K562 (cell line): Measurements from ENCODE around the gene NIPBL. TPM values are rescaled to one million over a fixed set of nuclear protein-coding genes. Genes with fewer than 3 reads are reported as not detected.

ENCODE experiments used
- ATAC-seq: fragments of 200-7000 bp; cut with Tn5 transposase; 3 replicates; pipeline ENCODE4 v1.9.1; 2020; ENCODE audit warnings: moderate library complexity
- BruUV-seq: library from RNA; stranded (reverse); fragments of 400-500 nt; replicated peaks from 2 replicates; lab custom pipeline; 2021; lab: Mats Ljungman, UMichigan
- CTCF ChIA-PET: fragments of 300-600 bp; formaldehyde crosslinking; extraction: SDS; loops from one replicate; lab custom pipeline; 2021; ENCODE audit warnings: low intra/inter-chr PET ratio; lab: Yijun Ruan, JAX
- POLR2A ChIA-PET: fragments of 300-600, 350-650 bp; sonication (Branson Sonifier 250); formaldehyde crosslinking; extraction: SDS; loops from one replicate; lab custom pipeline; 2021; ENCODE audit warnings: antibody characterized with exemption, inconsistent platforms; lab: Yijun Ruan, JAX
- DNase-seq, 4 experiments: peaks; one replicate each; pipeline versions ENCODE4 v3.0.0 to v3.0.0-alpha.2; 2011 to 2018; ENCODE audit warnings: low spot score in 3 of 4, mixed read lengths in 3 of 4; ENCODE audit errors: extremely low read depth in 1 of 4
- FAIRE-seq: peaks from 2 replicates; lab custom pipeline; 2011; peaks lifted over from hg19 to GRCh38; lab: Jason Lieb, UNC
- H2AFZ ChIP-seq: 2 replicates; pipeline ENCODE4 v1.6.0; 2011; ENCODE audit warnings: low read depth, low read length, control low read depth, inconsistent platforms
- H3K27ac ChIP-seq: fragments of 200-600 bp; 3 replicates; pipeline ENCODE4 v1.8.0; 2011; ENCODE audit warnings: low read depth, mild to moderate bottlenecking, control low read depth, inconsistent platforms, low read length, moderate library complexity, mixed read lengths; ENCODE audit errors: extremely low read depth
- H3K27me3 ChIP-seq, 2 experiments: fragments of 300-600 bp in 1 of 2; 2 replicates in 1 of 2; 3 replicates in 1 of 2; pipeline versions ENCODE4 v1.6.0 to v1.8.0; 2011; ENCODE audit warnings: inconsistent platforms in 2 of 2, low read length in 2 of 2, mild to moderate bottlenecking in 1 of 2, mixed read lengths in 1 of 2, moderate library complexity in 1 of 2; ENCODE audit not compliant: control insufficient read depth in 2 of 2, insufficient read depth in 2 of 2
- H3K36me3 ChIP-seq: fragments of 300-600 bp; 3 replicates; pipeline ENCODE4 v1.8.0; 2011; ENCODE audit warnings: mild to moderate bottlenecking, low read length, inconsistent platforms; ENCODE audit not compliant: control insufficient read depth, insufficient read depth
- H3K4me1 ChIP-seq, 2 experiments: fragments of 200-600 bp in 1 of 2; replicated peaks in 1 of 2; 2 replicates in 1 of 2; 3 replicates in 1 of 2; pipeline versions ENCODE4 v1.5.1 to v1.8.0; 2011; ENCODE audit warnings: inconsistent platforms in 2 of 2, low read length in 2 of 2, mild to moderate bottlenecking in 1 of 2, mixed read lengths in 1 of 2, moderate library complexity in 1 of 2; ENCODE audit not compliant: control insufficient read depth in 2 of 2, insufficient read depth in 2 of 2
- H3K4me2 ChIP-seq: 2 replicates; pipeline ENCODE4 v1.6.1; 2011; ENCODE audit warnings: low read length, control low read depth, inconsistent platforms, mixed read lengths; ENCODE audit not compliant: insufficient read depth
- H3K4me3 ChIP-seq: fragments of 200-600 bp; sonication (generic), shearing (Covaris generic); 2 replicates; pipeline ENCODE4 v1.5.1; 2016; ENCODE audit warnings: control low read depth, inconsistent platforms
- H3K79me2 ChIP-seq: fragments of 200-600 bp; 3 replicates; pipeline ENCODE4 v1.8.0; 2011; ENCODE audit warnings: low read length, inconsistent platforms; ENCODE audit not compliant: control insufficient read depth, insufficient read depth
- H3K9ac ChIP-seq, 2 experiments: 2 replicates each; pipeline versions ENCODE4 v1.6.0 to v1.6.1; 2011; ENCODE audit warnings: low read depth in 2 of 2, low read length in 2 of 2, control low read depth in 1 of 2, inconsistent platforms in 1 of 2, mild to moderate bottlenecking in 1 of 2, mixed read lengths in 1 of 2; ENCODE audit not compliant: insufficient read depth in 1 of 2
- H3K9me1 ChIP-seq: one replicate; pipeline ENCODE4 v1.6.0; 2011; ENCODE audit warnings: inconsistent platforms, mild to moderate bottlenecking, low read length, moderate library complexity; ENCODE audit not compliant: control insufficient read depth, insufficient read depth
- H3K9me3 ChIP-seq: replicated peaks from 2 replicates; pipeline ENCODE4 v1.5.1; 2011; ENCODE audit warnings: low read depth, low read length, inconsistent platforms; ENCODE audit not compliant: control insufficient read depth, insufficient read depth
- H4K20me1 ChIP-seq: replicated peaks from 2 replicates; pipeline ENCODE4 v1.6.1; 2011; ENCODE audit warnings: low read length, inconsistent platforms, mixed read lengths; ENCODE audit not compliant: control insufficient read depth, insufficient read depth
- ARNT ChIP-seq, 2 experiments: fragments of 450-650 bp; IDR thresholded peaks; 2 replicates each; pipeline ENCODE4 v1.6.1; 2016; ENCODE audit warnings: mild to moderate bottlenecking in 1 of 2
- HDGF ChIP-seq: fragments of 450-650 bp; IDR thresholded peaks from 2 replicates; pipeline ENCODE4 v1.6.1; 2016
- HIVEP1 ChIP-seq: fragments of 250-450 bp; sonication (Bioruptor Pico); IDR thresholded peaks from 2 replicates; pipeline ENCODE4 v1.4.0; 2020; ENCODE audit warnings: mild to moderate bottlenecking
- HMGN3 ChIP-seq: IDR thresholded peaks from 2 replicates; pipeline ENCODE4 v1.6.1; 2011; ENCODE audit warnings: borderline replicate concordance, low read depth, mild to moderate bottlenecking, mixed read lengths, low read length; ENCODE audit not compliant: insufficient read length; ENCODE audit errors: extremely low read depth
- MEIS2 ChIP-seq: fragments of 450-650 bp; IDR thresholded peaks from 2 replicates; pipeline ENCODE4 v1.6.1; 2014; ENCODE audit warnings: mild to moderate bottlenecking; ENCODE audit not compliant: partially characterized antibody
- MIER1 ChIP-seq: fragments of 450-650 bp; IDR thresholded peaks from 2 replicates; pipeline ENCODE4 v1.6.1; 2016; ENCODE audit warnings: antibody characterized with exemption, mild to moderate bottlenecking, low read depth
- NRF1 ChIP-seq, 2 experiments: fragments of 450-650 bp; IDR thresholded peaks in 1 of 2; conservative IDR thresholded peaks in 1 of 2; 2 replicates each; pipeline ENCODE4 v1.6.1; 2014; ENCODE audit warnings: mild to moderate bottlenecking in 2 of 2
- ZC3H8 ChIP-seq: fragments of 450-650 bp; IDR thresholded peaks from 2 replicates; pipeline ENCODE4 v1.6.1; 2017
- ZNF318 ChIP-seq, 2 experiments: fragments of 450-650 bp; IDR thresholded peaks; 2 replicates each; pipeline ENCODE4 v1.6.1; 2016; ENCODE audit warnings: mild to moderate bottlenecking in 2 of 2, borderline replicate concordance in 1 of 2, low read depth in 1 of 2, moderate library complexity in 1 of 2
- WGBS: fragments of 100-300 bp; shearing (Covaris generic); methylation state at CpG from one replicate; pipeline ENCODE4 v1.1.6; 2016; ENCODE audit warnings: low coverage, mixed read lengths; ENCODE audit not compliant: insufficient coverage; ENCODE audit errors: missing lambda C conversion rate; 5-methylcytosine and 5-hydroxymethylcytosine counted together
- in situ Hi-C: fragments of 300-500 bp; cut with MboI; formaldehyde crosslinking; loops from 4 replicates; pipeline ENCODE4 v1.15.0; 2018; ENCODE audit warnings: inconsistent platforms, mixed read lengths
- intact Hi-C: fragments of 100-400 bp; cut with micrococcal nuclease; formaldehyde crosslinking; loops from 2 replicates; pipeline ENCODE4 v1.14.2; 2022
- polyA plus RNA-seq, 8 experiments: library from polyadenylated mRNA; depleted of rRNA in 4 of 8; stranded (reverse) in 5 of 8; unstranded in 3 of 8; fragments of >200 nt; fragmentation: Nextera tagmentation in 2 of 8; fragmentation: Illumina TruSeq in 1 of 8; extraction: Ambion mirVana in 2 of 8; extraction: Trizol in 1 of 8; gene quantifications; 2 replicates each; pipeline versions ENCODE4 v1.2.1 to v1.2.3, GENCODE V29; 2011 to 2014; ENCODE audit warnings: inconsistent platforms in 1 of 8, missing spikeins in 1 of 8
- total RNA-seq, 7 experiments: library from RNA; depleted of rRNA in 6 of 7; stranded (reverse); fragments of >200 nt in 6 of 7; fragmentation: Illumina TruSeq in 2 of 7; extraction: Trizol in 2 of 7; gene quantifications; 2 replicates each; pipeline versions ENCODE4 v1.2.1 to v1.2.3, GENCODE V29; 2011 to 2021; ENCODE audit warnings: low replicate concordance in 1 of 7
- TF ChIP-seq, protein P1 (sequence below): sonication (generic); formaldehyde crosslinking; IDR thresholded peaks from 2 replicates; pipeline ENCODE4 v1.8.0; 2023; ENCODE audit warnings: mild to moderate bottlenecking, missing genetic modification reagents
- TF ChIP-seq, protein P2 (sequence below): fragments of 450-650 bp; formaldehyde crosslinking; IDR thresholded peaks from 2 replicates; pipeline ENCODE4 v1.4.0; 2022; ENCODE audit warnings: mild to moderate bottlenecking, moderate library complexity

NIPBL gene
- total and polyA plus RNA-seq, 9 of the 15 experiments (the other 6 are each of a cell fraction or from before 2014, with no cell fraction given) = 12.9 to 56.7 (median 38.9) TPM

DNA sequence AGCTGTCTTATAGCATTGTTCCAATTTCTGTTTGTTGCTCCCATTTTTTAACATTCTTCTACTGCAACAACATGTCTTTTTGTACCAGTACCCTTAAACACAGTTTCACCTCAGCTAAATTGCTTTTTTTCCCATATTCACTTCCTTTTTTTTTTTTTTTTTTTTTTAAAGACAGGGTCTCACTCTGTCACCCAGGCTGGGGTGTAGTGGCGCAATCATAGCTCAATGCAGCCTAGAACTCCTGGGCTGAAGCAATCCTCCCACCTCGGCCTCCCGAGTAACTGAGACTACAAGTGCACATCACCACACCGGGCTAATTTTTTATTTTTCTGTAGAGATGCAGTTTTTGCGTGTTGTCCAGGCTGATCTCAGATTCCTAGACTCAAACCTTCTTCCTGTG, 161.3 kb downstream of the NIPBL start:
- no peak overlapping the region for H3K9ac ChIP-seq
- no peak overlapping the region for H3K4me2 ChIP-seq
- no peak overlapping the region for H2AFZ ChIP-seq
- in situ Hi-C loops (no loop called here), intact Hi-C loops (no loop called here)
- H3K36me3 ChIP-seq = peaks cover 24% of the 10 kb centered on the region; the same call in 1 of the 3 replicates
- POLR2A ChIA-PET = no interaction called here
- 94% methylated on average over 5 of the region's 5 CpGs for WGBS
- no peaks in the 10 kb centered on the region for H3K9me3 ChIP-seq
- H3K4me1 ChIP-seq = no peaks in the 10 kb centered on the region
- no peak overlapping the region for H3K27ac ChIP-seq
- H3K9me1 ChIP-seq = no peaks in the 10 kb centered on the region
- H3K27me3 ChIP-seq = no peaks in the 10 kb centered on the region
- CTCF ChIA-PET = no interaction called here
- DNase-seq (no peak), ATAC-seq (no peak), FAIRE-seq (no peak)
- no TSS peak for BruUV-seq
- no peaks in the 10 kb centered on the region for H4K20me1 ChIP-seq
- no peak overlapping the region for H3K4me3 ChIP-seq
- H3K79me2 ChIP-seq = no peaks in the 10 kb centered on the region
- TF ChIP-seq, protein P1, sequence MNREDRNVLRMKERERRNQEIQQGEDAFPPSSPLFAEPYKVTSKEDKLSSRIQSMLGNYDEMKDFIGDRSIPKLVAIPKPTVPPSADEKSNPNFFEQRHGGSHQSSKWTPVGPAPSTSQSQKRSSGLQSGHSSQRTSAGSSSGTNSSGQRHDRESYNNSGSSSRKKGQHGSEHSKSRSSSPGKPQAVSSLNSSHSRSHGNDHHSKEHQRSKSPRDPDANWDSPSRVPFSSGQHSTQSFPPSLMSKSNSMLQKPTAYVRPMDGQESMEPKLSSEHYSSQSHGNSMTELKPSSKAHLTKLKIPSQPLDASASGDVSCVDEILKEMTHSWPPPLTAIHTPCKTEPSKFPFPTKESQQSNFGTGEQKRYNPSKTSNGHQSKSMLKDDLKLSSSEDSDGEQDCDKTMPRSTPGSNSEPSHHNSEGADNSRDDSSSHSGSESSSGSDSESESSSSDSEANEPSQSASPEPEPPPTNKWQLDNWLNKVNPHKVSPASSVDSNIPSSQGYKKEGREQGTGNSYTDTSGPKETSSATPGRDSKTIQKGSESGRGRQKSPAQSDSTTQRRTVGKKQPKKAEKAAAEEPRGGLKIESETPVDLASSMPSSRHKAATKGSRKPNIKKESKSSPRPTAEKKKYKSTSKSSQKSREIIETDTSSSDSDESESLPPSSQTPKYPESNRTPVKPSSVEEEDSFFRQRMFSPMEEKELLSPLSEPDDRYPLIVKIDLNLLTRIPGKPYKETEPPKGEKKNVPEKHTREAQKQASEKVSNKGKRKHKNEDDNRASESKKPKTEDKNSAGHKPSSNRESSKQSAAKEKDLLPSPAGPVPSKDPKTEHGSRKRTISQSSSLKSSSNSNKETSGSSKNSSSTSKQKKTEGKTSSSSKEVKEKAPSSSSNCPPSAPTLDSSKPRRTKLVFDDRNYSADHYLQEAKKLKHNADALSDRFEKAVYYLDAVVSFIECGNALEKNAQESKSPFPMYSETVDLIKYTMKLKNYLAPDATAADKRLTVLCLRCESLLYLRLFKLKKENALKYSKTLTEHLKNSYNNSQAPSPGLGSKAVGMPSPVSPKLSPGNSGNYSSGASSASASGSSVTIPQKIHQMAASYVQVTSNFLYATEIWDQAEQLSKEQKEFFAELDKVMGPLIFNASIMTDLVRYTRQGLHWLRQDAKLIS (CRISPR knock-in tag) = no peak
- no peak for TF ChIP-seq ARNT (IDR thresholded peaks at IDR 0.05)
- TF ChIP-seq, protein P2, sequence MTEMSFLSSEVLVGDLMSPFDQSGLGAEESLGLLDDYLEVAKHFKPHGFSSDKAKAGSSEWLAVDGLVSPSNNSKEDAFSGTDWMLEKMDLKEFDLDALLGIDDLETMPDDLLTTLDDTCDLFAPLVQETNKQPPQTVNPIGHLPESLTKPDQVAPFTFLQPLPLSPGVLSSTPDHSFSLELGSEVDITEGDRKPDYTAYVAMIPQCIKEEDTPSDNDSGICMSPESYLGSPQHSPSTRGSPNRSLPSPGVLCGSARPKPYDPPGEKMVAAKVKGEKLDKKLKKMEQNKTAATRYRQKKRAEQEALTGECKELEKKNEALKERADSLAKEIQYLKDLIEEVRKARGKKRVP = no peak
- TF ChIP-seq NRF1 (conservative IDR thresholded peaks at IDR 0.05 in 1 of 2, IDR thresholded peaks at IDR 0.05 in 1 of 2) = no peak
- no peak for TF ChIP-seq HIVEP1 (CRISPR knock-in tag)
- TF ChIP-seq ZC3H8 = no peak
- TF ChIP-seq ZNF318 (IDR thresholded peaks at IDR 0.05; ENCODE audit: borderline replicate concordance in 1 of 2, low read depth in 1 of 2) = no peak
- TF ChIP-seq HDGF = no peak
- TF ChIP-seq MIER1 = no peak
- no peak for TF ChIP-seq MEIS2
- no peak for TF ChIP-seq HMGN3
